GM18951 (cell line): ENCODE measurements around the gene CRYAB.

Source experiments
- POLR2A ChIP-seq: IDR thresholded peaks from 4 replicates; pipeline ENCODE4 v1.6.1; 2011; ENCODE audit warnings: mild to moderate bottlenecking; ENCODE audit not compliant: insufficient read length, insufficient read depth; ENCODE audit errors: extremely low read depth
- in situ Hi-C: fragments of 300-500 bp; cut with MboI; formaldehyde crosslinking; loops from one replicate; pipeline ENCODE4 v1.12.0; 2022; ENCODE audit warnings: low sequenced_read_pairs, mixed read lengths, inconsistent platforms; ENCODE audit not compliant: unreplicated experiment

The CRYAB gene

DNA sequence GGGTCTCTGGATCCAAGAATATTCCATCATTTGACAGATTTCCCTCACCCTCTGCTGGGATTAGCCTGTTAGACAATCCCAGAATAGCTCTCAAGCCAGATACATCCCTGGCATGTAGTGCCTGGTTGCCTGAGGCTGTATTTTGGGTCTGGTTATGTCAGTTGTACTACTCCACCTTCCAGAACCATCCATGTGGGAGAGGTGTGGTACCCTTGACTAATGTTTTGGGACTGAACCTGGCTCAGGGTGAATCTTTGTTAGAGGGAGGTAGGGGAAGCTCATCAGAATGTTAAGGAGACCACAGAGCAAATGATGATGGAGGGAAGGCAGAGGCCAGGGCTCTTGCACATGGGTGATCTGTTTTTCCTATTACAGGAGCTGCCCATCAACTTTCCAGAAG lies 12.4 kb upstream of the CRYAB start:
- TF ChIP-seq POLR2A, result no peak
- in situ Hi-C loops, result no loop called here

DNA sequence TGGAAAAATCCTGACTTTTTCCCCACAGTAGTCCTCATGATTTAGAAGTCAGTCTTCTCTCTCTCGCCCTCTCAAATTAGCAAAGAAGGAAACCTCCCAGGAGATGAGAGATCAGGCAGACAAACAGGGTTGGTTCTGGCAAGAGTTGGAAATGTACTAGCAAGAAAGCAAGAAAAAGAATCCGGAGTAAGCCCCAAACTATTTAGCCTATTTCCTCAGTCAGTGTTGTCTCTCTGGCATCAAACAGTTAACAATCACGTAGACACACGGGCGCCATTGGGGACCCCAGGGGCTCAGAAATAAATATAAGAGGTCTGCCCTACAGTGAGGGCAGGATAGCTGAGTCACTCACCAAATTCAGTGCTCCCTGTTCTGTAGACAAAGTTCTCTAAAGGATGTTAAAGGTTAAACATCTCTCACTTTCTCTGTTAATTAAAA lies 11.8 kb upstream of the CRYAB start:
- TF ChIP-seq POLR2A, result no peak
- in situ Hi-C loops, result no loop called here

DNA sequence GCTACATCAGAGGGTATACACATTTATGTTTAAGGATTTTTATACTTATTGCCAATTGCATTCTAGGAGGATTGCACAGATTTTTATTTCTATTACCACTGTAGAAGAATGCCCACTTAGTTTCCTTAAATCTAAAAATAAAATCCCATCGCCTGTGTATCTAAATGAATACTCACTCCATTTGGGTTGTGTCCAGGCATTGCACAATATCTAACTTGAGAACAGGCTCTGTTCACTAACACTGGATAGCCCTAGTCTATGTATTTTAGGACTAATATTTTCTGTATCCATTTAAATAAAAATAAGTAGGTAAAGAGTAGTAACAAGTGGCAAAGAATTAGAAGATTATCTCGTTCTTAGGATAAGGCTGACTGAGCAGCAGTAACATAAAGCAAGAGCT lies 11.2 kb upstream of the CRYAB start:
- TF ChIP-seq POLR2A, result no peak
- in situ Hi-C loops, result no loop called here

DNA sequence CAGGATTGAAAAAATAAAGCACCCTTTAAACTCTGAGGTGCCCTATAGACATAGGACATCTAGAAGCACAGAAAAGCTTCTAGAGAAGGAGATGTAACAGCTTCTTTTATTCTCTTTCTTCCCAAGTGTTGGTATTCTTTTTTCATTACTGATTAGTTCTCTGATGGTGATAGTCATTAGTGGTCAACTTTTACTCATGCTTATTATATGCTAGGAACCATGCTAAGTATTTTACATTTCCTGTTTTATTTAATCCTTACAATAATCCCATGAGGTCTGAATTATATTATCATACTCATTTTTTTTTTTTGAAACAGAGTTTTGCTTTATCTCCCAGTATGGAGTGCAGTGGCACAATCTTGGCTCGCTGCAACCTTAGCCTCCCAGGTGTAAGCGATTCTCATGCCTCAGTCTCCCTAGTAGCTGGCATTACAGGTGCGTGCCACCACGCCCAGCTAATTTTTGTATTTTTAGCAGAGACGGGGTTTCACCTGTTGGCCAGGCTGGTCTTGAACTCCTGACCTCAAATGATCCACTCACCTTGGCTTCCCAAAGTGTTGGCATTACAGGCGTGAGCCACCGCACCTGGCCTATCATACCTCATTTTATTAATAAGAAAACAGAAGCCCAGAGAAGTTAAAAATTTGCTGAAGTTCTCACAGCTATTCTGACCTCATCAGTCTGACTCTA lies 10.1 kb upstream of the CRYAB start:
- no peak for TF ChIP-seq POLR2A
- in situ Hi-C loops, result no loop called here

DNA sequence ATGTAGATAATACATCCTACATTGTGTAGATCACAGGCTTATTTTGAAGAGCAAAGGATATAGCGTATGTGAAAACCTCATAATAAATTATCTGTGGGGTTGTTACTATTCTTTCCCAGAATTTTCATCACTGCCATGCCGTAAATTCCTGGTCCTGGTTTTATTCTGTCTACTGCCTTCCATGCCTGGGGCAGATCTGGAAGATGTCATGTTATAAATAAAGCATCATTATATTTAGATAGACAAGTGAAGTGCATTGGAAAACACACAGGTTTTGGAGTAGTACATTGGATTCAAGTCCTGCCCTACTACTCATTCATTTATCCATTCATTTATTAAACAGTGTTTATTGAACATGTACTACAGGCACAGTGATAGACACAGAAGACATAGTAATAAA lies 9.3 kb upstream of the CRYAB start:
- no peak for TF ChIP-seq POLR2A
- in situ Hi-C loops, result no loop called here

DNA sequence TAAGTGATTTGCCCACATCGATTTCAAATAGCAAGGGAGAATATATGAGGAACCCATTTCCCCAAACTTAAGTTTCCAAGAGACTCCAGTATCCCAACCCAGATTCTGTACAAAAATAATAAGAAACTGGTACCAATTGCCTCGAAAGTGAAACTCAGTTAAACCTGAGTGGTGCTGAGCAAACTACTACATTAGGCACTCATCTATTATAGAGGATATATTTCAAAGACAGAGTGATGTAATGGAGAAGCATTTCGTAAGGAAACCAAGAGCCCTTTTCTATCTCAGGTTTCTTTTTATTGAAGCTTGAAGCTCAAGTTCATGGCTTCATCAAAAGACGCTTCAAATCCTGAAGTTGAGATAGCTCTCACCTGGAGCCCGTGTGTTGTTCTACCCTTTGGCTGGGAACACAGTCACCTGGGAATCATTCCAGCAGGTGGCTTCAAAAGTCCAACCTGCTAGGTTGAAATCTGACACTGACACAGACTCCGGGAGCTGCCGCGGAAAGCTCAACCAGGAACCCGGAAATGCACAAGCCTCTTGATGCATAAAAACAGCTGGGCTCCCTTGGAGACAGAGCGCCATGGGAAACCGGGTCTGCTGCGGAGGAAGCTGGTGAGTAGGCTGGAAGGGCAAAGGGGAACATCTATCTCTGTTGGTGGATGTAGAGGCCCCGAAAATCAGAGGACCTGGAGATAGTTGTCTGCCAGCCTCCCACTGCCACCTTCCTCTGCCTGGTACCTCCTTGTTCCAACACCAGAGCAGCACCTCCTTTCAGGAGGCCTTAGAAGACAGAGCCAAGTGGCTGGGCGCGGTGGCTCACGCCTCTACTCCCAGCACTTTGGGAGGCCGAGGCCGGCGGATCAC lies 7.1 kb upstream of the CRYAB start, which contains the start of gene C11orf52:
TSS of gene C11orf52 (plus strand) at position 524 of the 867 bp plus-strand sequence. CDS start at position 584, 60 bp downstream.
- no peak for TF ChIP-seq POLR2A
- in situ Hi-C loops, result no loop called here

DNA sequence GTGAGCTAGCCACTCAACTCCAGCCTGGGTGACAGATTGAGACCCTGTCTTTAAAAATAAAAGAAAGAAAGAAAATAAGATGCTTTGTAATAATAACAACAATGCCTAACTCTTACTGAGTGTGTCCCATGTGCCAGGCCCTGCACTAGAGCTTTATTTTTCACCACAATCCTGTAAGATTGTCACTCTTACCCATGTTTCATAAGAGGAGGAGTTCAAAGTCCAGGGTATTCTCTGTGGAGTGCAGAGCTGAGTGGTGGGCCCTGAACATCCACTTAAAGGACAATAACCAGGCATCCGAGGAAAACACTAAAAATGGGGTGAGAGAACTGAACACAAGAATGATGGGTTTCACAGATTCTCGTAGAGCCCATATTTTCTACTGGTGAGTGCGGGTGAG lies 6.2 kb upstream of the CRYAB start:
- no peak for TF ChIP-seq POLR2A
- in situ Hi-C loops, result no loop called here

DNA sequence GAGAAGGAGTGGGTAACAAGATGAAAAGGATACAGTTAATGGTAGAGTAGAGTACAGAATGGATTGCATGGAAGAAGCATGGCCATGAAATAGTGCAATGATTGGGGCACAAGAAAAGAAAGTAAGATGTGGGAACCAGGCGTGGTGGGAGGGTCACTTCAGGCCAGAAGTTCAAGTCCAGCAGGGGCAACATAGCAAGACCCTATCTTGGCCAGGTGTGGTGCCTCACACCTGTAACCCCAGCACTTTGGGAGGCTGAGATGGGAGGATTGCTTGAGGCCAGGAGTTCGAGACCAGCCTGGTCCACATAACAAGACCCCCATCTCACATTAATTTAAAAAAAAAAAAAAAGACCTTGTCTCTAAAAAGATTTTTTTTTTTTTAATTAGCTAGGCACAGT lies 5.7 kb upstream of the CRYAB start:
- in situ Hi-C loops, result no loop called here
- TF ChIP-seq POLR2A, result no peak

DNA sequence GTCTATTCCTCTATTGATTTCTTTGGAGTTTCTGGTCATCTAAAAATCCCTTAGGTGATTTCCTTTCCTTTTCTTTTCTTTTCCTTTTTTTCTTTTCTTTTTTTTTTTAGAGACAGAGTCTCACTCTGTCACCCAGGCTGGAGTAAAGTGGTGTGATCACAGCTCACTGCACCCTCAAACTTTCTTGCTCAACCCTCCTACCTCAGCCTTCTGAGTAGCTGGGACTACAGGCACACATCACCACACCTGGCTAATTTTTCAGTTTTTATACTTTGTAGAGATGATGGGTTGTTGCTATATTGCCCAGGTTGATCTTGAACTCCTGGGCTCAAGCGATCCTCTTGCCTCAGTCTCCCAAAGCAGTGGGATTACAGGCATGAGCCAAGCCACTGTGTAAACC lies 5.2 kb upstream of the CRYAB start:
- TF ChIP-seq POLR2A, result no peak

DNA sequence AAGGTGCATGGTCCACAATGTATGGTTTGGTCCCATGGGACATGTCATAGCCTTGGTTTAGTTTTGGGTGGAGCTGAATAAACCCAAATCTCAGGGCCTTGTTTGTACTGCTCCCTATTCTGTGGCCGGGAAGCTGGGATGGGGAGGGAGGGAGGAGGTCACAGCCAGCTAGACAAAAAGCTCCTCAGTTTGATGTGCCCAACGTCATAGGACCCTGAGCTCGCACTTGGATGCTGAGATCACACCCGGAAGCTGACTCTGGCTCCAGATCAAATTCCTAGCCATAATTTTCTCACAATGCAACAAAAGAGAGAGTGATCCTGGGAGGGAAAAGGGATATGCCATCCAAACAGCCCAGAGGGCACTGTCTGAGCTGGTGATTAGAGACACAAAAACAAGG lies 2.4 kb upstream of the CRYAB start:
- in situ Hi-C loops, result no loop called here
- no peak for TF ChIP-seq POLR2A

More for the DNA sequence above, 5.2 kb upstream of the CRYAB start:
- in situ Hi-C loops, result no loop called here

DNA sequence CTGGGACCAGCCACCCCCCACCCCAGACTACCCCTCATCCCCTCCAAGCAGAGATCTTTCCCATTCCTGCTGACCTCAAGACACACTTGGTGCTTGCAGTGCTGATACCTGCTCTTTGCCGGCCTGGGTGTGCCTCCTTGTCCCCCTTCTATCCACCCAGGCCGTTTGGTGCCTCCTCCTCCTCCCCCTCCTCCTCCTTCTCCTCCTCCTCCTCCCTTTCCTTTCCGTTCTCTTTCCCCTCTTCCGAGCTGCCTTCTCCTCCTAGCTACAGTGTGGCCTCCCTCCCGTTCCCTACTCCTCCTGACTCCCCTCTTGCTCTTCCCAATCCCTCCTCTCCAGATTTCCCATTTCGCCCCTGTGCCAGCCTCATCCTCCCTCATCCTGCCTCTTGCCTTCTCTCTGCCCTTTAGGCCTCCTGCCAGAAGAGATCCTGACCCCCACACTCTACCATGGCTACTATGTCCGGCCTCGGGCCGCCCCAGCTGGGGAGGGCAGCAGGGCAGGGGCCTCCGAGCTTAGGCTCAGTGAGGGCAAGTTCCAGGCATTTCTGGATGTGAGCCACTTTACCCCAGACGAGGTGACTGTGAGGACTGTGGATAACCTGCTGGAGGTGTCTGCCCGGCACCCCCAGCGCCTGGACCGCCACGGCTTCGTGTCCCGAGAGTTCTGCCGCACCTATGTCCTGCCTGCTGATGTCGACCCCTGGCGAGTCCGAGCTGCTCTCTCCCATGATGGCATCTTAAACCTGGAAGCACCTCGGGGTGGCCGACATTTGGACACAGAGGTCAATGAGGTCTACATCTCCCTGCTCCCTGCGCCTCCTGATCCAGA lies 1.7 kb upstream of the CRYAB start:
- in situ Hi-C loops, result no loop called here
- TF ChIP-seq POLR2A, result no peak

DNA sequence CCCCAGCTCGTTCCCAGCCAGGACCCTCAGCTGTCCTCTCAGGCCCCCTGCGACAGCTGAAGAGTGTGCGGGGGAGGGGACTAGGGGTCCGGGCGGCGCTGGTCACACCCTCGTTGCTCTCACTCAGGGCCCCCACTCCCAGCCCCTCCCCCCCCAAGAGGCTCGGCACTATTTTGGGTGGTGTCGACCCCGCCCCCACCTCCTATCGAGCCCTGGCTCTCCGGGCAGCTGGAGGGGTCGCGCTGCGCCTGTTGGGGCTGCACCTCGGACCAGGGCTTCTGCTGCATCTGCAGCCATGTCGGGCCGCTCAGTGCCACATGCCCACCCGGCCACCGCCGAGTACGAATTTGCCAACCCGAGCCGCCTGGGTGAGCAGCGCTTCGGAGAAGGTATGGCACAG lies 965 bp upstream of the CRYAB start, which contains the start of gene HSPB2:
TSS of gene HSPB2 (plus strand) at position 200 of the 400 bp plus-strand sequence. CDS start at position 296, 96 bp downstream.
- no peak for TF ChIP-seq POLR2A

More for the DNA sequence above, 965 bp upstream of the CRYAB start, which contains the start of gene HSPB2:
- in situ Hi-C loops, result no loop called here
